GM19455 (cell line): ENCODE measurements around the gene SAMMSON.

Experiments
- ATAC-seq: cut with Tn5 transposase; IDR thresholded peaks from one replicate; pipeline ENCODE4 v1.9.1; 2021; ENCODE audit not compliant: unreplicated experiment

The SAMMSON gene

GRCh38 chr3:70010346-70010745, 10.8 kb downstream of the SAMMSON start:
- no peak for ATAC-seq

- ATAC-seq = no peak
Measured at GRCh38 chr3:70011582-70011981, 12.0 kb downstream of the SAMMSON start.

- no peak for ATAC-seq
Measured at GRCh38 chr3:70020906-70021660, 21.6 kb downstream of the SAMMSON start.

GRCh38 chr3:70028361-70028760, 28.8 kb downstream of the SAMMSON start:
- ATAC-seq = no peak

- no peak for ATAC-seq
Measured at GRCh38 chr3:70038693-70039092, 39.2 kb downstream of the SAMMSON start.

- ATAC-seq = no peak
Measured at GRCh38 chr3:70040386-70040785, 40.9 kb downstream of the SAMMSON start.

GRCh38 chr3:70042641-70043040, 43.1 kb downstream of the SAMMSON start:
- ATAC-seq = no peak

- no peak for ATAC-seq
Measured at GRCh38 chr3:70049761-70050160, 50.2 kb downstream of the SAMMSON start.

- no peak for ATAC-seq
Measured at GRCh38 chr3:70053293-70053692, 53.8 kb downstream of the SAMMSON start.

- ATAC-seq = no peak
Measured at GRCh38 chr3:70056081-70056480, 56.5 kb downstream of the SAMMSON start.

- no peak for ATAC-seq
Measured at GRCh38 chr3:70057426-70057825, 57.9 kb downstream of the SAMMSON start.

- ATAC-seq = no peak
Measured at GRCh38 chr3:70061096-70061495, 61.6 kb downstream of the SAMMSON start.

- ATAC-seq = no peak
Measured at GRCh38 chr3:70064194-70064779, 64.8 kb downstream of the SAMMSON start.

- ATAC-seq = no peak
Measured at GRCh38 chr3:70065696-70066253, 66.2 kb downstream of the SAMMSON start.

GRCh38 chr3:70067860-70068521, 68.5 kb downstream of the SAMMSON start:
- ATAC-seq = no peak

- ATAC-seq = no peak
Measured at GRCh38 chr3:70069557-70069956, 70.0 kb downstream of the SAMMSON start.

- no peak for ATAC-seq
Measured at GRCh38 chr3:70071138-70071537, 71.6 kb downstream of the SAMMSON start.

- ATAC-seq = no peak
Measured at GRCh38 chr3:70072180-70072579, 72.6 kb downstream of the SAMMSON start.

GRCh38 chr3:70072754-70073153, 73.2 kb downstream of the SAMMSON start:
- no peak for ATAC-seq

- no peak for ATAC-seq
Measured at GRCh38 chr3:70075101-70075500, 75.6 kb downstream of the SAMMSON start.

- no peak for ATAC-seq
Measured at GRCh38 chr3:70076396-70076795, 76.9 kb downstream of the SAMMSON start.

GRCh38 chr3:70078778-70079177, 79.2 kb downstream of the SAMMSON start:
- ATAC-seq = no peak
